Neural crest cell (in vitro differentiated cells): ENCODE results near the gene LATS2. TPM values are rescaled to one million over a fixed set of nuclear protein-coding genes. Genes with fewer than 3 reads are reported as not detected.
A peak's percentile ranks its signal among the peaks of the same experiment; 100 is the strongest.

Experiments
- DNase-seq: peaks from one replicate; pipeline ENCODE4 v3.0.0; 2021; ENCODE audit warnings: low read depth, mixed read lengths, low spot score
- H3K27ac Mint-ChIP-seq: one replicate; pipeline ENCODE4 v1.8.0; 2021; ENCODE audit warnings: mild to moderate bottlenecking, mixed read lengths; ENCODE audit not compliant: unreplicated experiment
- H3K27me3 Mint-ChIP-seq: 2 replicates; pipeline ENCODE4 v1.8.0; 2021; ENCODE audit warnings: low read depth, mild to moderate bottlenecking, mixed read lengths
- H3K36me3 Mint-ChIP-seq: 2 replicates; pipeline ENCODE4 v1.8.0; 2021; ENCODE audit warnings: low read depth, mild to moderate bottlenecking, mixed read lengths
- H3K4me1 Mint-ChIP-seq: 2 replicates; pipeline ENCODE4 v1.8.0; 2021; ENCODE audit warnings: mixed read lengths
- H3K4me3 Mint-ChIP-seq: one replicate; pipeline ENCODE4 v1.8.0; 2021; ENCODE audit warnings: mild to moderate bottlenecking, mixed read lengths
- H3K9me3 Mint-ChIP-seq: 2 replicates; pipeline ENCODE4 v1.8.0; 2021; ENCODE audit warnings: mixed read lengths
- total RNA-seq: library from RNA; stranded (reverse); gene quantifications from 2 replicates; pipeline ENCODE4 v1.2.1, GENCODE V29; 2021
- TF ChIP-seq, protein P1 (sequence below): fragments of 200-600 bp; sonication (generic); conservative IDR thresholded peaks from 2 replicates; pipeline ENCODE4 v1.5.0; 2021; ENCODE audit warnings: antibody characterized with exemption, mild to moderate bottlenecking

The LATS2 gene
- total RNA-seq, 1 donor from 2014 or later, result 26.2 TPM

DNA sequence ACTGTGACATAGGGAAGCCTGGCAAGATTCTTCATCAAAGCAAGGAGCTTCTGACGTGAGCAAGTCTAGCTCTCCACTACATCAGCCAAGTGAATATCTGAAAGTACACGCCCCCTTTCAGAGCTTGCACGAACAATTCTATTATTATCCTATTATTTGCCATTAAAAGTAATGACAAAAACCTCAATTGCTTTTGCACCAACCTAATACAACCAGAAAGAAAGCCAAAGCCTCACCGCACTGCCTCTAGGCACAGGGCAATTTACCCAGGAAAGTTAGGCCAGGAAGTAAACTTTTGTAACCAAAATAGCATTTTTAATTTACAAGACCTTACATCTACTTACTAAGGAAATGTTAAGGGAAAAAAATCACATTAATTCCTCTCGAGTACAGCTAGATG lies 41.2 kb downstream of the LATS2 start:
- Mint-ChIP-seq H3K27ac (no peak overlapping the region), H3K27me3 (no peaks in the 10 kb centered on the region), H3K4me1 (peaks cover 28% of the 10 kb centered on the region), H3K9me3 (no peaks in the 10 kb centered on the region), H3K36me3 (no peaks in the 10 kb centered on the region), H3K4me3 (no peak overlapping the region)
- TF ChIP-seq, protein P1, sequence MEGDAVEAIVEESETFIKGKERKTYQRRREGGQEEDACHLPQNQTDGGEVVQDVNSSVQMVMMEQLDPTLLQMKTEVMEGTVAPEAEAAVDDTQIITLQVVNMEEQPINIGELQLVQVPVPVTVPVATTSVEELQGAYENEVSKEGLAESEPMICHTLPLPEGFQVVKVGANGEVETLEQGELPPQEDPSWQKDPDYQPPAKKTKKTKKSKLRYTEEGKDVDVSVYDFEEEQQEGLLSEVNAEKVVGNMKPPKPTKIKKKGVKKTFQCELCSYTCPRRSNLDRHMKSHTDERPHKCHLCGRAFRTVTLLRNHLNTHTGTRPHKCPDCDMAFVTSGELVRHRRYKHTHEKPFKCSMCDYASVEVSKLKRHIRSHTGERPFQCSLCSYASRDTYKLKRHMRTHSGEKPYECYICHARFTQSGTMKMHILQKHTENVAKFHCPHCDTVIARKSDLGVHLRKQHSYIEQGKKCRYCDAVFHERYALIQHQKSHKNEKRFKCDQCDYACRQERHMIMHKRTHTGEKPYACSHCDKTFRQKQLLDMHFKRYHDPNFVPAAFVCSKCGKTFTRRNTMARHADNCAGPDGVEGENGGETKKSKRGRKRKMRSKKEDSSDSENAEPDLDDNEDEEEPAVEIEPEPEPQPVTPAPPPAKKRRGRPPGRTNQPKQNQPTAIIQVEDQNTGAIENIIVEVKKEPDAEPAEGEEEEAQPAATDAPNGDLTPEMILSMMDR, result no peak
- DNase-seq, result no peak

DNA sequence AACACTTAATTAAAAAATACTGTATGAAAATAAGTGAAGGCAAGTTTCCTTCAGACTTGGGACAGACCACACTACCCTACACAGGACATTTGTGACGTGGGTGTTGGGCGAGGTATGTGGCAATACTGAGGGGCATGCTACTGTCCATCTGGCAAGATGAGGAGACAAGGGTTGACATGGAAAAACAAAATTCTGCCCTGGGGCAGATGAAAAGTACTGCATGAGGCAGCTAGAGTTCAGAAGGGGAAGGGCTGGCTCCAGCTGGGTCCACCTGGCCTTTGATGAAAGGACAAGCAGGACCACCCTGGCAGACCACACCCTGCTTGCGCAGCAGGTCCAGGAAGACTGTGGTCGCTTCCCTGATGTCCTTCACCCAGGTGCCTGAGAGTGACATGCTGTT lies 43.2 kb downstream of the LATS2 start:
- no peak for DNase-seq
- Mint-ChIP-seq H3K27ac (no peak overlapping the region), H3K9me3 (no peaks in the 10 kb centered on the region), H3K36me3 (no peaks in the 10 kb centered on the region), H3K4me3 (no peak overlapping the region), H3K4me1 (peaks cover 45% of the 10 kb centered on the region), H3K27me3 (no peaks in the 10 kb centered on the region)
- TF ChIP-seq, protein P1, result no peak

DNA sequence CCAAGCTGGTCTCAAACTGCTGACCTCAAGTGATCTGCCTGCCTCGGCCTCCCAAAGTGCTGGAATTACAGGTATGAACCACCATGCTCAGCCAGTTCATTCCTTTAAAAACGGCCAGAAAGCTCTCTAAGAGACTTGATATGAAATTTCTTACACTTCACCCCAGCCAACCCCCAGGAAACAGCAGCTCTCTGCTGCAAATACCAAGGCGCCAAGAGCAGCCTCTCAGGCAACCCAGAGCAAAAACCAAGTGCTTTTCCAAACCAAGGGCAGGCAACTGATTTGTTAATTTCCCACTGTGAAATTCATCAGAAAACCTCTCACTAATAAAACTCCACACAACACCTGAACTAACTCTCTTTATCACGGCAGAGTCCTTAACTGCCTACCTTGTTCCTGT lies 44.9 kb downstream of the LATS2 start:
- H3K4me3 Mint-ChIP-seq, result no peak overlapping the region
- DNase-seq, result no peak

DNA sequence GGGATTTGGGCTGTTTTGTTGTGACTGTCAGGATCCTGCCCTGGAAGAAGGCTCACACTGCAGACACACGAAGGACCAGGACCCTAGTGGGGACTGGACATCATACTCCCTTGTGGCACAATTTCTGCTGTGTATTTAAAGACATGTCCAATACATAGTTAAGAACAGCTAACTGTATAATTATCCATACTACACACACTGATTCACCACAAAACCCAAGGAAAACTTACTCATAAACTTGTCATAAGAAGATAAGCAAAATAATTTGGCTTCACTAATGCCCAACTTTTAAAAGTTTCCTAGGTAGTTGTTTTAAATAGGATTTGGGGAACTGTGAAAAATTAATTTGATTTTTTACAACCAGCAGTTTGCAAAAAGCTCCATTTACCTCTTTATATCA lies 46.1 kb downstream of the LATS2 start:
- Mint-ChIP-seq H3K9me3 (no peaks in the 10 kb centered on the region), H3K36me3 (no peaks in the 10 kb centered on the region), H3K4me3 (no peak overlapping the region), H3K27me3 (no peaks in the 10 kb centered on the region), H3K4me1 (peaks cover 33% of the 10 kb centered on the region), H3K27ac (no peak overlapping the region)
- DNase-seq, result no peak
- TF ChIP-seq, protein P1, result no peak

More for the DNA sequence above, 44.9 kb downstream of the LATS2 start:
- Mint-ChIP-seq H3K4me1 (peaks cover 33% of the 10 kb centered on the region), H3K9me3 (no peaks in the 10 kb centered on the region), H3K27ac (peak overlapping the region; percentile 61), H3K36me3 (no peaks in the 10 kb centered on the region), H3K27me3 (no peaks in the 10 kb centered on the region)
- TF ChIP-seq, protein P1, result no peak

DNA sequence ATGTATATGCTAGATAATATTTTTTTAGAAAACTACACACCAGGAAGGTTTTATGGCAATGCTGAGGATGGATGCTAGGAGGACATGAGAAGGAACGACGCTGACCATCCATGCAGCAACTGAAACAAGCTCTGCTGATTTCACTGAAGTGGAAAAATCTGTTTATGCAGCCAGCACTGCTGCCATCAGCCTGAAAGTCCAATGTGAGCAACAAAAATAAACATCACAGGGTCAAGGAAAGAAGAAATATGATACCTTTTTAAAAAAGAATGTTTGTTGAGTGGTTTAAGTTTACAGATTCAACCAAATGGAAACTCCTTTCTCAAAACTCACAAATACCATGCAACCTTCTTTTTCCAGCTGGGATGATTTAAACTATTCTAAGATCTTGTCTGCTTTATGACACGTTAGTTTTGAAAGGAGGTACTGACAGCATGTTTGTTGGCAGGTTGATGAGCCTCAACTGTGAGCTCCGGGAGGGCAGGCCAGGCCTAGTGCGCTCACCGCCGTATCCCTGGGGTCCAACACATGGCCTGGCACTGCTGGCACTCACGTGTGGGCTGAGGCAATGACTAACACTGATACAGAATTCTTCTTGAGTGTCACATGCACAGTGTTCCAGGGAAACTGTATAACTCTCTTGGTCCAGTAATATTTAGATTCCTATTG lies 46.8 kb downstream of the LATS2 start:
- peaks cover 31% of the 10 kb centered on the region for H3K4me1 Mint-ChIP-seq
- H3K27ac Mint-ChIP-seq, result peak overlapping the region; percentile 82
- TF ChIP-seq, protein P1, result no peak
- no peak for DNase-seq
- no peaks in the 10 kb centered on the region for H3K36me3 Mint-ChIP-seq
- no peaks in the 10 kb centered on the region for H3K9me3 Mint-ChIP-seq
- no peak overlapping the region for H3K4me3 Mint-ChIP-seq
- no peaks in the 10 kb centered on the region for H3K27me3 Mint-ChIP-seq
